Stomach (tissue), 4 donors: ENCODE measurements around the gene ZNF74.
"Not testable (repeated sequence)": the region's sequence is repeated elsewhere in the genome, so short reads cannot be mapped to it uniquely, and the experiment has no call there.

Experiments used
- POLR2A ChIP-seq, 4 donors: fragments of 450-650 bp; IDR thresholded peaks; one replicate each; pipeline ENCODE4 v1.6.1; 2016; ENCODE audit warnings: antibody characterized with exemption in 4 of 4, control low read depth in 2 of 4, mild to moderate bottlenecking in 1 of 4, moderate library complexity in 1 of 4
- POLR2AphosphoS5 ChIP-seq, 3 donors: sonication (generic); formaldehyde crosslinking; IDR thresholded peaks; one replicate each; pipeline ENCODE4 v1.6.1; 2016; ENCODE audit warnings: antibody characterized with exemption in 3 of 3
- TF ChIP-seq, protein P1 (sequence below), 7 experiments: fragments of 450-650 bp in 4 of 7; fragments of 200-600 bp in 3 of 7; sonication (generic) in 3 of 7; IDR thresholded peaks; one replicate each; pipeline ENCODE4 v1.5.1; 2016 to 2019; ENCODE audit warnings: antibody characterized with exemption in 7 of 7, control low read depth in 2 of 7, mild to moderate bottlenecking in 1 of 7

- not testable (repeated sequence) for TF ChIP-seq POLR2A, POLR2AphosphoS5 (IDR thresholded peaks at IDR 0.05)
- TF ChIP-seq, protein P1, sequence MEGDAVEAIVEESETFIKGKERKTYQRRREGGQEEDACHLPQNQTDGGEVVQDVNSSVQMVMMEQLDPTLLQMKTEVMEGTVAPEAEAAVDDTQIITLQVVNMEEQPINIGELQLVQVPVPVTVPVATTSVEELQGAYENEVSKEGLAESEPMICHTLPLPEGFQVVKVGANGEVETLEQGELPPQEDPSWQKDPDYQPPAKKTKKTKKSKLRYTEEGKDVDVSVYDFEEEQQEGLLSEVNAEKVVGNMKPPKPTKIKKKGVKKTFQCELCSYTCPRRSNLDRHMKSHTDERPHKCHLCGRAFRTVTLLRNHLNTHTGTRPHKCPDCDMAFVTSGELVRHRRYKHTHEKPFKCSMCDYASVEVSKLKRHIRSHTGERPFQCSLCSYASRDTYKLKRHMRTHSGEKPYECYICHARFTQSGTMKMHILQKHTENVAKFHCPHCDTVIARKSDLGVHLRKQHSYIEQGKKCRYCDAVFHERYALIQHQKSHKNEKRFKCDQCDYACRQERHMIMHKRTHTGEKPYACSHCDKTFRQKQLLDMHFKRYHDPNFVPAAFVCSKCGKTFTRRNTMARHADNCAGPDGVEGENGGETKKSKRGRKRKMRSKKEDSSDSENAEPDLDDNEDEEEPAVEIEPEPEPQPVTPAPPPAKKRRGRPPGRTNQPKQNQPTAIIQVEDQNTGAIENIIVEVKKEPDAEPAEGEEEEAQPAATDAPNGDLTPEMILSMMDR (IDR thresholded peaks at IDR 0.05): not testable (repeated sequence)
Observed at GRCh38 chr22:20346553-20346952, 47.4 kb upstream of the ZNF74 start.
